SHP77 (cell line): ENCODE data around the gene DEGS2.
"Not testable (repeated sequence)": the region's sequence is repeated elsewhere in the genome, so short reads cannot be mapped to it uniquely, and the experiment has no call there.

Experiments
- DNase-seq, 2 experiments: peaks; one replicate each; lab custom pipeline; 2025; lab: John Stamatoyannopoulos, UW

The DEGS2 gene

GRCh38 chr14:100178691-100179090, 19.2 kb upstream of the DEGS2 start:
- DNase-seq = no peak

GRCh38 chr14:100176811-100177327, 17.4 kb upstream of the DEGS2 start:
- no peak for DNase-seq

- DNase-seq = no peak
Measured at GRCh38 chr14:100173353-100173752, 13.9 kb upstream of the DEGS2 start.

- no peak for DNase-seq
Measured at GRCh38 chr14:100172811-100173210, 13.4 kb upstream of the DEGS2 start.

GRCh38 chr14:100170880-100171279, 11.4 kb upstream of the DEGS2 start:
- DNase-seq = no peak

- DNase-seq = no peak
Measured at GRCh38 chr14:100168506-100168905, 9.1 kb upstream of the DEGS2 start.

GRCh38 chr14:100165831-100166440, 6.5 kb upstream of the DEGS2 start:
- DNase-seq = no peak

GRCh38 chr14:100165376-100165775, 5.9 kb upstream of the DEGS2 start:
- no peak for DNase-seq

- DNase-seq = no peak
Measured at GRCh38 chr14:100160534-100160916, 1.1 kb upstream of the DEGS2 start.

- DNase-seq = no peak
Measured at GRCh38 chr14:100159865-100160533, 554 bp upstream of the DEGS2 start.

- DNase-seq = no peak
Measured at GRCh38 chr14:100158566-100159093, 815 bp downstream of the DEGS2 start.

- not testable (repeated sequence) for DNase-seq
Measured at GRCh38 chr14:100157548-100158232, 1.8 kb downstream of the DEGS2 start.

- no peak for DNase-seq
Measured at GRCh38 chr14:100156776-100157175, 2.7 kb downstream of the DEGS2 start.

GRCh38 chr14:100155756-100156616, 3.5 kb downstream of the DEGS2 start:
- no peak for DNase-seq

GRCh38 chr14:100155049-100155621, 4.3 kb downstream of the DEGS2 start:
- peak; percentile 12 to 18 for DNase-seq

GRCh38 chr14:100153560-100153959, 5.9 kb downstream of the DEGS2 start:
- DNase-seq = no peak

GRCh38 chr14:100152091-100152490, 7.4 kb downstream of the DEGS2 start:
- no peak for DNase-seq

- no peak for DNase-seq
Measured at GRCh38 chr14:100150932-100151587, 8.4 kb downstream of the DEGS2 start.

- DNase-seq = no peak
Measured at GRCh38 chr14:100149851-100150611, 9.4 kb downstream of the DEGS2 start.
